ENCODE data around the gene ADGRL3.
"Not testable (repeated sequence)": the region's sequence is repeated elsewhere in the genome, so short reads cannot be mapped to it uniquely, and the experiment has no call there.

Gene ADGRL3

GRCh38 chr4:61201961-61202637 is 2.0 kb downstream of the ADGRL3 start:
- no peak for TF ChIP-seq CTCF (IDR thresholded peaks at IDR 0.05; ENCODE audit: control extremely low read depth, extremely low read depth, low read depth, missing control alignments)
- CTCF ChIA-PET: no interaction called here
- POLR2A ChIA-PET: no interaction called here
- peak; percentile 9 for DNase-seq (ENCODE audit: extremely low spot score)

- no peak for TF ChIP-seq CTCF (IDR thresholded peaks at IDR 0.05; ENCODE audit: control extremely low read depth, extremely low read depth, low read depth, missing control alignments)
- DNase-seq (ENCODE audit: extremely low spot score): peak; percentile 8
- CTCF ChIA-PET: interaction anchor here (0.9 kb wide), 1 partner anchor 8 kb away, joined by 3 read pairs; no protein-coding TSS in a partner anchor
- POLR2A ChIA-PET: no interaction called here
These were observed 2.7 kb downstream of the ADGRL3 start for GRCh38 chr4:61202638-61203435.

- TF ChIP-seq CTCF (IDR thresholded peaks at IDR 0.05; ENCODE audit: control extremely low read depth, extremely low read depth, low read depth, missing control alignments): no peak
- ChIA-PET POLR2A (no interaction called here), CTCF (interaction anchor here (0.9 kb wide), 1 partner anchor 9 kb away, joined by 3 read pairs; no protein-coding TSS in a partner anchor)
- no peak for DNase-seq (ENCODE audit: extremely low spot score)
These were observed 3.3 kb downstream of the ADGRL3 start for GRCh38 chr4:61203436-61203790.

GRCh38 chr4:61204353-61205060 is 4.4 kb downstream of the ADGRL3 start:
- ChIA-PET CTCF (no interaction called here), POLR2A (no interaction called here)
- DNase-seq (ENCODE audit: extremely low spot score): no peak
- no peak for TF ChIP-seq CTCF (IDR thresholded peaks at IDR 0.05; ENCODE audit: control extremely low read depth, extremely low read depth, low read depth, missing control alignments)

- ChIA-PET CTCF (no interaction called here), POLR2A (no interaction called here)
- no peak for TF ChIP-seq CTCF (IDR thresholded peaks at IDR 0.05; ENCODE audit: control extremely low read depth, extremely low read depth, low read depth, missing control alignments)
- DNase-seq (ENCODE audit: extremely low spot score): no peak
These were observed 4.9 kb downstream of the ADGRL3 start for GRCh38 chr4:61205066-61205465.

GRCh38 chr4:61207156-61207555 is 7.0 kb downstream of the ADGRL3 start:
- POLR2A ChIA-PET; DNase-seq (ENCODE audit: extremely low spot score); CTCF ChIA-PET: not testable (repeated sequence)

All from GM10248 (cell line).